Spleen (tissue), 7 donors: ENCODE results near the gene OBP2A.

Experiments
- POLR2AphosphoS5 ChIP-seq, 3 donors: sonication (generic); formaldehyde crosslinking; IDR thresholded peaks; one replicate each; pipeline ENCODE4 v1.5.1; 2017; ENCODE audit warnings: antibody characterized with exemption in 3 of 3
- TF ChIP-seq, protein P1 (sequence below), 11 experiments: fragments of 200-600 bp in 7 of 11; fragments of 450-650 bp in 4 of 11; sonication (generic) in 4 of 11; IDR thresholded peaks in 8 of 11; conservative IDR thresholded peaks in 3 of 11; 1 replicate in 7 of 11; 2 replicates in 4 of 11; pipeline versions ENCODE4 v1.4.0 to v1.8.0; 2016 to 2021; ENCODE audit warnings: antibody characterized with exemption in 11 of 11, inconsistent platforms in 4 of 11, mild to moderate bottlenecking in 1 of 11
- donor health status: DM: no; HTN: no; CAD: no; lungs with moderate emphysema.
- donor health status: DM: no; HTN: no; CAD: no.
- donor health status: DM: no; HTN: no; CAD: no.

DNA sequence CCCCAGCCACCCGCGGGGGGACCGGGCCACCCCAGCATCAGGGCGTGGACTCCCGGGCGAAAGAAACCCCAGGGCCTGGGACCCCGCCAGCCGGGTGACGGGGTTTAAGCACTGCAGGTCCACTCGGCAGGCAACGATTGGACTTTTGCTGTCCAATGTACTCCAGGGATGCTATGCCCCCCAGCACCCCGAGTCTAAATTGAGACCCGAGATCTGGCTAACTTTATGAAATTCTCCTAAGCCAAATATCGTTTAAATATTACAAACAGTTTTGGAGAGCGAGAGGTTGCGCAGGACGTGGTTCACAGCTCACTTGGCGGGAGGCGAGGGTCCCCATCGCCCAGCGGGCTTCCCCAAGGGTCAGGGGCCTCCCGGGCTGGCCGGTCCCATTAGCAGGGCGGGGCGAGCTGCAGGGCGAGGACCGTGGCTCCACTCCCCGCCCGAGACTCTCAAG, 45.8 kb upstream of the OBP2A start:
- TF ChIP-seq, protein P1, sequence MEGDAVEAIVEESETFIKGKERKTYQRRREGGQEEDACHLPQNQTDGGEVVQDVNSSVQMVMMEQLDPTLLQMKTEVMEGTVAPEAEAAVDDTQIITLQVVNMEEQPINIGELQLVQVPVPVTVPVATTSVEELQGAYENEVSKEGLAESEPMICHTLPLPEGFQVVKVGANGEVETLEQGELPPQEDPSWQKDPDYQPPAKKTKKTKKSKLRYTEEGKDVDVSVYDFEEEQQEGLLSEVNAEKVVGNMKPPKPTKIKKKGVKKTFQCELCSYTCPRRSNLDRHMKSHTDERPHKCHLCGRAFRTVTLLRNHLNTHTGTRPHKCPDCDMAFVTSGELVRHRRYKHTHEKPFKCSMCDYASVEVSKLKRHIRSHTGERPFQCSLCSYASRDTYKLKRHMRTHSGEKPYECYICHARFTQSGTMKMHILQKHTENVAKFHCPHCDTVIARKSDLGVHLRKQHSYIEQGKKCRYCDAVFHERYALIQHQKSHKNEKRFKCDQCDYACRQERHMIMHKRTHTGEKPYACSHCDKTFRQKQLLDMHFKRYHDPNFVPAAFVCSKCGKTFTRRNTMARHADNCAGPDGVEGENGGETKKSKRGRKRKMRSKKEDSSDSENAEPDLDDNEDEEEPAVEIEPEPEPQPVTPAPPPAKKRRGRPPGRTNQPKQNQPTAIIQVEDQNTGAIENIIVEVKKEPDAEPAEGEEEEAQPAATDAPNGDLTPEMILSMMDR (IDR thresholded peaks at IDR 0.05 in 8 of 11, conservative IDR thresholded peaks at IDR 0.05 in 3 of 11) = no peak
- TF ChIP-seq POLR2AphosphoS5 (IDR thresholded peaks at IDR 0.05) = no peak
